HT1080 (cell line): Measurements from ENCODE around the gene JPH3. TPM values are rescaled to one million over a fixed set of nuclear protein-coding genes. Genes with fewer than 3 reads are reported as not detected.

Experiments
- DNase-seq: peaks from one replicate; pipeline ENCODE4 v3.0.0-alpha.2; 2015; ENCODE audit warnings: low read depth
- total RNA-seq: library from RNA; depleted of rRNA; stranded (reverse); fragments of >200 nt; shearing (Covaris generic); gene quantifications from 2 replicates; pipeline ENCODE4 v1.2.3, GENCODE V29; 2014

The JPH3 gene
- total RNA-seq, 1 experiment from 2014 or later, result not detected

DNA sequence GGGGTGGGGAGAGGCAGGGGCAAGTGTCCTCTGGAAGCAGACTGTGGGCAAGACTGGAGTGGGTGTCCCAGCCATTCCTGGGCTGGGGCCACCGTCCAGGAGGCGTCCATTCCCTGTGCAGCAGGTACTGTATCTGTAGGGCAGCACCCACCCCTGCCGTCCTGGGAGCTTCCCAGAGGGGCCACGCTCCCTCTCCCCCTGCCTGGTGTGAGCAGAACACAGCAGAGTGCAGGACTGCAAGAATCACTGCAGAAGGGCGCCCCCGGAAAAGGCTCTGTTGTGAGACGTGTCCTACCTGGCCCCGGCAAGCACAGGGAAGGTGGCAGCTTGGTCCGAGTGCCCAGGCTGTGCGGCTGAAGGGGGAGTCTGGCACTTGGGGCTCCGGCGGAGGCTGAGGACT, 93.2 kb downstream of the JPH3 start:
- no peak for DNase-seq

DNA sequence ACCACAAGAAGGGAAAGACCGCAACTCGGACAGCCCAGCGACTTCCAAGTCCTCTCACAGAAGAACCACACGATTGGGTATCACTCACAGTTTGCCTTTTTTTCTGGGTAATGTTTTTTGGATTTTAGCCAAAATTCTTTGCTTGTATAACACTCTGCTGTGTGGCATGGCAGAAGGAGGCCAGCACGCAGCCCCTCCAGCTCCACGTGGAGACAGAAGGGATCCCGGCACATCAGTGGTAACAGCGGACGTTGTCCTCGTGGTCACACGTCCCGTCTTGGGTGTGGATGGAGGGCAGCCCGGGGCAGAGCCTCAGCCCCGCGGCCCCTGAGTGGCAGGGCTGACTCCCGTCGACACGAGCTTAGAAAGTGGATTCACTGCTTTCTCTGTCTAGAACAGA, 94.4 kb downstream of the JPH3 start:
- no peak for DNase-seq

DNA sequence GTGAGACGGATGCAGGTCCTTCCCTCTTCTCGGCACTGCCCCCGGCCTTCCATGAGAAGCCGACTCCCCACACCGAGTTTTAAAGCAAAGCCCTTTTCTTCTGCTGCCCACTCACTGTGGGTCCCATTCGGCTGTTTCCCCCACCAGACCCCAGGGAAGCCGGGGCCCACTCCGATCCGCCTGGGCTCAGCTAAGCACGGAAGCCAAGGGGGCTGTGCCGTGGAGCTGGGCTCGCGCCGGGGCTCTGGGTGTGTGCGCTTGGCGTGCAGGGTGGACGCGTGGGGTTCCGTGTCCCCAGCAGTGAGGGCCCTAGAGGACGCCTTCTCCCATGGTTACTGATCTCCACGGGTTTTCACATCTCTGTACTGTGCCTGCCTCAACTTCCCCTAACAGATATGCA, 94.9 kb downstream of the JPH3 start:
- DNase-seq, result no peak

DNA sequence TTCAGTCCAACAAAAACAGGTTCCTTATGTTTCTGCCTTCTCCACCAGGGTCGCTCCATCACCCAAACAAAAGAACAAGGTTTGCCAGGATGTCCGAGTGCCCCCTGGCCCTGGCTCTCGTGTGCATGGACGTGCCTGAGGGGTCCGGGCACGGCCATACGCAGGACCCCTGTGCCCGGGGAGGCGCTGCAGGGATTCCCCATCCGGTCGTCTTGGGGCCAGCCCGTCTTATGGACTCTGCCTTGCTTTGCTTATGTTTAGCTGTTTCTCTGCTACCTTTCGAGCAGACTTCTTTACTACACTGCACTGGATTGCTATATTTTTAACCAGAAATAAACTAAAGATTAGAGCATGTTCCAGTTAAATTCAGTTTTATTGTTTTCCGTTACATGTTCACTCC, 95.5 kb downstream of the JPH3 start:
- no peak for DNase-seq

DNA sequence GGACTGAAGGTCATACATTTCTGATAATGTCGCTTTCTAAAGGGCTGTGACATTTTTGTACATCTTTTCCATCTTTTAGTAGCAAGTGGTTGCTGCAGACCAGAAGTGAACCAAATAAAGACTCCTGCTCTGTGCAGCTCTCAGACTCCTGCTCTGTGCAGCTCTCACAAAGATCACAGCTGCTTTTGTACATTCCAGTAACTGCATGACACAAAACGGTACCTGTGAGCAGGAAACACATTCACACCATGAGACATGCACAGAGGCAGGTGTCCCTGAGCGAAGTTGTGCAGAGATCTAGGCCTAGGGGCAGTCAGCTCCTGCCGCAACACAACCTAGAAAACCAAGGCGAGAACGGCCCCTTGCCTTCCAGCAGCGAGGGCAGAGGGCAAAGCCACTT, 95.9 kb downstream of the JPH3 start:
- DNase-seq, result no peak

DNA sequence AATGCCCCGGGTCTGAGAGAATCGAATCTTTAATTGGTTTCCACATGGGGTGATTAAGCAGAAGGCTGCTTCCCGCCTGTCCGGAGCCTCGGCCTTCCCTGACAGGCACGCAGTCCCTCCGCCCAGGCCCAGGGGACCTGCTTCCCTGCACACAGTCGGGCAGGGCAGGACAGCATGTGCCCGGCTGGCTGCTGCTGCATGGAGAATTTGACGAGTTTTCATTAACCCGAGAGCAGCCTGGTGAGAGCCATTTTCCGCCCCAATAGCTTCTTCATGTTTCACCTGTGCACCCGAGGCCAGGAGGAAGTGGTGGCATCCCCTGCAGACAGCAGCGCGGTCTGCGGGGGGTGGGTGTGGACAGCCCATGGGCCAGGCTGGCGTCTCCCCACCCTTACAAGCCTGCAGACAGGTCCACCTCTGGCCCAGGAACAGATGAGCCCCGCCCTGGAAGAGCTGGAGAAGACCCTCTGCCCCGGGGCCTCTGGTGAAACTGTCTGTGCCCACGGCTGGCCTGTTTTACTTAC, 96.4 kb downstream of the JPH3 start:
- no peak for DNase-seq

DNA sequence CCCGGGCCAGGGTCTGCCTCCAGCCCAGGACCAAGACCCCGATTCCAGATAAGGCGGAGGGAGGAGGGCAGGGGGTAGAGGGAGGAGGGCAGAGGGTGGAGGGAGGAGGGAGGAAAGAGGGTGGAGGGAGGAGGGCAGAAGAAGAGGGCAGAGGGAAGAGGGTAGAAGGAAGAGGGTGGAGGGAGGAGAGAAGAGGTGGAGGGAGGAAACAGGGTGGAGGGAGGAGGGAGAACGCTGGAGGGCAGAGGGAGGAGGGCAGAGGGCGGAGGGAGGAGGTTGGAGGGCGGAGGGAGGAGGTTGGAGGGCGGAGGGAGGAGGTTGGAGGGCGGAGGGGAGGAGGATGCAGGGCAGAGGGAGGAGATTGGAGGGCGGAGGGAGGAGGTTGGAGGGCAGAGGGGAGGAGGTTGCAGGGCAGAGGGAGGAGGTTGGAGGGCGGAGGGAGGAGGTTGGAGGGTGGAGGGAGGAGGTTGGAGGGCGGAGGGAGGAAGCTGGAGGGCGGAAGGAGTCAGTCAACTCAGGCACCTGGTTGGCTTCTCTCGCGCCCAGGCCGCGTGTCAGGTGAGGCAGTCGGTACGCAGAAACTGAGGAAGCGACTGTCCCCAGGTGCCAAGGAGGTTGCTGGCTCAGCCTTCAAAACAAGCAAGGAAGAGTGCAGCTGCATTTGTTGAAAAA, 98.2 kb downstream of the JPH3 start:
- DNase-seq, result no peak

DNA sequence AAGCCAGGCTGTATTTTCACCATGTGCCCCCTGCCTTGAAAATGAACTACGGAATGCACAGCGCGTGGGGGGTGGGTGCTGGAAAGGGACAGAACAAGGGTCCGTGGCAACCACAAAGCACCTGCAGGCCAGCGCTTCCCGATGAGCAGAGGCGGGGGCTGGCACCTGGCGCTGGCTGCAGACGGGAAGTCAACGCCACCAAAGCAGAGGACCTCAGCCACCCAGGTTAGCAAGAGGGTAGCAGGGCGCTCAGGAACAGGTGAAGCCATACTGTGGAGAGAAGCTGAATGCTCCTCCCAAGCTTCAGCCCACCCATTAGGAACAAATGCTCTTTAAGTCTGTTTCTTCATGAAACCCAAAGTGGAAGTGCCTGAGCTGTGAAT, 98.8 kb downstream of the JPH3 start:
- no peak for DNase-seq

DNA sequence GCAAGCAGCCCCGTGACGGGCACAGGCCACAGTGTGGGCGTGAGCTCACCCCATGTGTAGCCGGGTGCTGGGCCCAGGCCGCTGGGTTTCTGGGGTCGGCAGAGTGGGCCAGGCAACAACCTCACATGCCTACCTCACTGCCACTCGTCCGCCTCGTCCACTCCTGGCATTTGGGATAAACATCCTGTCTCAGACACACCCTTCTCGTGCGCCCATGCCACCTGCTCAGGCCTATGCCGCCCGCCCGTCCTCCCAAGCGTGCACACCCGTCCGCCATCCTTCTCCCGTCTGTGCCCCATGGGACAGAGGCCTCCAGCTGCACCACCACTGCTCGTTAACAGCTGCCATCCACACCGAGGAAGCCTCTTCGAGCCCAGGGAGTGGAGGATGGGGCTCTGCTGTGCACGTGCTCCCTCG, 99.2 kb downstream of the JPH3 start:
- no peak for DNase-seq

DNA sequence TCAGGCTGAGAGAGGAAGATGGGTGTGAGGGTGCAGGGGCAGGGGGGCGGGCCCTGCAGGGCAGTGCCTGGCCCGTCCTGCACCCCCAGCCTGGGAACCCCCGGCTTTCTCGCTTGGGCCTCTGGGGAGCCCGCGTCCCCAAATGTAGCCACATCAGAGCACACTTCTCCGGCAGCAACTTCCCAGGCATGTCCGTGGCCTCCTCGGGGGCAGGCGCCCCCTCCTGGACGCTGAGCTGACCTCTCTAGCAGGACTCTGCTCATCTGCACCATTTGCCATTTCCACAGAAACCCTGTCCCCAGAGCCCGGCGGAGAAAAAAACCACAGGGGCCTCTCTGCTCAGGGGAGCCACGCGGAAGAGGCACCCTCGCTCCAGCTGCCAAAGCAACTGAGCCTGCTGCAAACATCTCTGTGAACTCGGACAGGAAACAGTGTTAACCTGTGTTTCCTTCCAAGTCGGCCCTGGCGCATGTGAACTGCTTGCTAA, 100.1 kb downstream of the JPH3 start:
- no peak for DNase-seq

DNA sequence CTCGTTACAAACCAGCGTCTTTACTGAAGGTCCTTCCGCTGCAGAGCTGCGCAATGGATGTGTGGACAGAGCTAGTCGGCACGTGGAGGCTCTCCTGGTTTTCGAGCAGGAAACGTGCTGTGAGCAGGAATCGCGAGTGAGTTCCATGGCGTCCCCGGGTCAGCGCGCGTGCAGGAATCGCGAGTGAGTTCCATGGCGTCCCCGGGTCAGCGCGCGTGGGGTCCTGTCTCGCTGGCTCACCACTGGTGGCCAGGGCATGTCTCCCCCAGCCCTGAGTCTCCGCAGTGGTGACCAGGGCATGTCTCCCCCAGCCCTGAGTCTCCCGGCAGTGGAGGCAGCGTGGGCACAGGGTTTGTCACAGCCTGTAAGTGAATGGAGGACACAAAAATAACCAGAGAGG, 100.8 kb downstream of the JPH3 start:
- DNase-seq, result no peak

DNA sequence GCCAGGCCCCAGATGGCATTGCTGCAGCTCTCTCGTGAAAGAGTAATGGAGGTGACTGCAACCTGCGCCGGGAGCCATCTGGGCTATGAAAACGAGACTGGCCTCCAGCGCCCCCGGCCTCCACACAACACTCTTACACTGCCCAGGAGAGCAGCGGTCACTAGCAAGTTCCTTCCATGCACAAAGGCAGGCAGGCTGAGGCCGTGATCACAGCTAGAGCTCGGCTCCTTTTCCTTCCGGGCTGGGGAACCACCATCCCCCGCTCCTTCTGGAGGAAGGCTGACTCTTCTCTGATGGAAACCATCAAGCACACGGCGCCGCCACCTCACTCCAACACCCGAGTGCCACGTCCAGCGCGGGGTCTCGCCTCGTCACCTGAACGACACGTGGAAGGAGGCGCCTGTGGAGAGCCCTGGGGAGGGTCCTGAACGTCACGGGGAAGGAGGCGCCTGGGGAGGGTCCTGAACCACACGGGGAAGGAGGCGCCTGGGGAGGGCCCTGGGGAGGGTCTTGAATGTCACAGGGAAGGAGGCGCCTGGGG, 101.6 kb downstream of the JPH3 start:
- no peak for DNase-seq

DNA sequence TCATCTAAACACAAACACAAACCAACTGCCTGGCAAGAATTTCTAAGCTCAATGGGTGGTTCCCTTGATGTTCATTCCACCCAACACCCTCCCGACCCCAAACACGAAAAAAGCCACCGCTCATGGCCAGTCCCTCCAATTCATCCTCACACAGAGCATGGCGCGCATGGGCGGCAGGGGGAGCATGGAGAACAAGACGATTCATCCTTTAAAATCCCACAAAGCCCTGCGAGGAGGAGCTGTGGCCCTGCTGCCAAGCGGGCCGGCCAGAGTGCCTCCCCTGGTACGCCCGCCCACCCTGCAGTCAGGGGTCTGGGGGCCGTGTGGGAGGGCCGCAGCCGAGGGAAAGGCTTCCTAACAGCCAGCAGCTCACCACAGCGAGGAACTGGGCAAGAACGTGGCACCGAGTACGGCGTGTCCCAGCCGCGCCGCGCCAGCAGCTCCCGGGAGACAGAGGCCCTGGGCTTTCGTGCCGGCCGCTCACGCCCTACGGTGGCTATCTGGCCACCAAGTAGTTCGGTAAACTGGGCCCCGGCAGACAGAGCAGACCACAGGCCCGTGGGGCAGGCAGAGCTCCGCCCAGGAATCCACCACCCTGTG, 102.5 kb downstream of the JPH3 start:
- no peak for DNase-seq

DNA sequence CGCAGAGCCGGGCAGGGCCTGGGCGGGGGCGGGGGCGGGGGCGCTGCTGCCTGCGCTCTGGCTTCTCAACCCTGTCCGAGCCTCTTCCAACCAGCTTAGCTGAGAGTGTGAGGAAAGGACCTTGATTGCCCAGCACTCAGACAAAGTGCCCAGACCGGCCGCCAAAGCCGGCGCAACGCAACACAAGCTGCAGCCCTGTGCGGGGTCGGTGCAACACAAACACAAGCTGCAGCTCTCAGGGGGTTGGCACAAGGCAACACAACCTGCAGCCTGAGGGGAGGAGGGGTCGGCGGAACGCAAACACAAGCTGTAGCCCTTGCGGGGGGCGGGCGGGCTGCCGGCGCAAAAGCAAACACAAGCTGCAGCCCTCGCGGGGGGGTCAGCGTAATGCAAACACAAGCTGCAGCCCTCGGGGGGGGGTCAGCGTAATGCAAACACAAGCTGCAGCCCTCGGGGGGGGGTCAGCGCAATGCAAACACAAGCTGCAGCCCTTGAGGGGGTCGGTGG, 103.5 kb downstream of the JPH3 start:
- DNase-seq, result no peak

DNA sequence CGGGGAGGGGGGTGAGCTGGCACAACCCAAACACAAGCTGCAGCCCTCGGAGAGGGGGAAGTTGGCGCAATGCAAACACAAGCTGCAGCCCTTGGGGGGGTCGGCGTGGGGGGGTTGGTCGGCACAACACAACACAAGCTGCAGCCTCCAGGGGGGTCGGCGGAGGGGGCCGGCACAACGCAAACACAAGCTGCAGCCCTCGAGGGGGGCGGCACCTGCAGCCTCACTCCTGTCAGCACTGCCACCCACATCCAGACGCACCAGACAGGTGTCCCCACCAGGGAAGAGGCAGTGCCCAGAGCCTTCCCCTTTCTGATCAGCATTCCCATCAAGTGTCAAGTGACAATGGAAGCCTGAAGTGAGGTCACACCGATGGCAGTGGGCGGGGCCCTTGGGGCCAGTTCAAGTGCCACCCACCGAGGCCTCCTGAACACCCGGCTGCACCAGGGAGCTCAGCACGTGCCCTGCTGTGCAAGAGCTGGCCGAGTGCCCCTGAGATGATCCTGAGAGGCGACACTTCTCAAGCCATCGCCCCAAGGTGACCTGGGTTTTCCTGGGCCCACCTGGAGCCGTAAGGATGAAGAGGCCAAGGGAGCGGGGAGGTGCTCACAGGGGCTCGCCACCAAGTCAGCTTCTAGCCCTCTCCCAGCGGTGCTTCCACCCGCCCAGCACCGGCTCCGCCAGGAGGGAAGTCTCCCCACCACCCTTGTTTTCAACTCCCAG, 104.1 kb downstream of the JPH3 start:
- no peak for DNase-seq

DNA sequence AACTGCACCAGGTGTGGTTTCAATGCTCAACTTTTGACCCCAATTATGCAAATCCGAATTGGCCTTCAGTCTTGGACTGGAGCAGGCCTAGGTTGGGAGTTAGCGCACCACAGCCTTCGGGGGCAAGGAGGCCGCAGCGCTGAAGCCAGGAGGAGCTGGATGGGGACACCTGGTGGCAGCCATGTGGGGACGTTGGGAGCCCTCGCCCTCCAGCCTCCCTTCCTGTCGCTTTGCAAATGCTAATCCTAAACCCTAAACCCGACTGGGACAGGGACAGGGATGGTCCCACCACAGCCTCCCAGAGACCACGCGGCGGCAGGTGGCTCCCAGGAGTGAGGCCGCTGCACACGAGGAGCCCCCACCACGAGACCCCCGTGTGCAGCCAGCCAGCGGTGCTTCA, 104.8 kb downstream of the JPH3 start:
- DNase-seq, result no peak

DNA sequence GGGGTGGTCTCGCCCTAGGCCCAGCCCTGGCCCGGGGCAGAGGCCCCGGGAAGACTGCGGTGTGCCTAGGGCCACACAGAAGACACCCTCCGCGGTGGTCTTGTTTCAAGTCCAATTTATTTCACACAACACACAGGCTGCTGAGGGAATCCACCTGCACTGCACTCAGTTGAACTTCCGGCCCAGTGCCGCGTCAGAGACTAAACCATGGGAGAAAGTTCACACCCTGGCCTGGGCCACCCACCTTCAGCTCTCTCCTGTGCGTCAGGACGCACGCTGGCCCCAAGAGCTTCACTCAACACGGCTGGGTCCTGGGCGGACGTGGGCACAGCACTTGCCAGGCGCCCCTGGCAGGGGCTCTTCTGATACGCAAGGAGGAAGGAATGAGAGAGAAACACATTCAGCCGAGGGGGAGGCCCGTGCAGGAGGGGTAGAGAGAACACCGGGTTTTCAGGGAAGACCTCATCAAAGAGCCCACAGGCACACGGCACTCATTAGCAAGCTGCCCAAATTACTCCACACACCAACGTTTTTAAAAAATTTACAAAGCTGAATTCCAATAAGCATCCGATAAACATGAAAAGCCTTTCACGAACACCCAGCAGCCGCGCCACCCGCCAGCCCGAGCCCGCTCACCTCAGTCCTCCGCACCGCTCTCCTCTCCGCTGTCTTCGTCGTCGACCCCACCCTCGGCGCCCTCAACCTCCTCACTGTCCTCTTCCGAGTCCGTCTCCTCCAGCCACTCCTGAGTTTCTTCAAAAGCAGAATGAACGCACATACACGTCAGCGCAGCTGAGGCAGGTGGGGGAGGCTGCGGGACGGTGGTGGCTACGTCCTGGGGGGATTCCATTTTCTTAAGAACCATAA, 105.6 kb downstream of the JPH3 start:
- DNase-seq, result no peak

DNA sequence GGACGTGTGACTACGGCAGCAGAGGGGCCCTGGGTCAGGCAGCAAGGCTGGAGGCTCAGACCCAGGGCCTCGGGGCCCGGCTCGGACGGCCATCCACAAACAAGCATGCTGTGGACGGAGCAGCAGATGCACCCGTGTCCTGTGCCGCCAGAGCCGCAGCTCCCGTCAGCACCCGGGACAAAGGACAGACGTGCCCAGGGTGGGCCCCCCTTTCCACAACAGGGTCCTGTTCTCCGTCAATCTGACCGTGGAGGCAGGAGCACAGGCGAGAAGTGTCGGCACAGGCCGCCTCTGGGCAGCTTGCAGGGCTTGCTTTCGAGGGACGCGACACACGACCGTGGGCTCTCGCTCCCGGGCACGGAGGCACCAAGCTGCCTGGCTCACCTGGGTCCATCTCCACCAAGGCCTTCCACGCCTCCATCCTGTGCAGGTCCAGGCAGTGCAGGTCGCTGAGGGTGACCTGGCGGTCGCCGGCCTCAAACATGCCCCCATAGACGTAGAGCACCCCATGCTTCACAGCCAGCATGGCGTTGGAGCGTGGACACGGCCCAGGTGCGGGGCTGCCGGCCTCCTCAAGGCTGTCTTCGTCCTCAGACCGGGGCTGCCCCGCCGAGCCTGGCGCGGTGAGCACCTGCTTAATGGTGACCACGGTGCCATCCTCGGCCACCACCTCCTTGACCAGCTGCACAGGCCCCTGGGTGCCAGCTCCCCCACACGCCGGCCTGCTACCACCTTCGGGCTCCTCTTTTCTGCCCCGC, 106.8 kb downstream of the JPH3 start:
- DNase-seq, result no peak

DNA sequence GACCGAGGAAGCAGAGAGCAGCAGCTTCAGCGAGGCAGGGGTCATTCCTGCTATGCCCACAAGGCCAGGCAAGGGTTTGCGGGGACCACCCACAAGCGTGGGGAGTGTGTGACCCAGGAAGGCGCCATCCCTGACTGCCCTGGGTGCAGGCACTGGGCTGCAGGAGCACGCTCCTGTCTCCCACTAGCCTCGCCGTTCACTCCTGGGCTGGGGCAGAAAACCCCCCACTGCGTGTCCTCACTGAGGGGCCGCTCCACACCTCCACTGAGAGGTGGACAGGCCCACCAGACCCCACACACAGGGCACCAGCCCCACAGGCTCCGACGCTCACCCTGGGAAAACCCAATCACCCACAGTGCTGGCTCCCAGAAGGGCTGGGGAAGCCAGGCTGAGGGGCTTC, 107.4 kb downstream of the JPH3 start:
- no peak for DNase-seq

DNA sequence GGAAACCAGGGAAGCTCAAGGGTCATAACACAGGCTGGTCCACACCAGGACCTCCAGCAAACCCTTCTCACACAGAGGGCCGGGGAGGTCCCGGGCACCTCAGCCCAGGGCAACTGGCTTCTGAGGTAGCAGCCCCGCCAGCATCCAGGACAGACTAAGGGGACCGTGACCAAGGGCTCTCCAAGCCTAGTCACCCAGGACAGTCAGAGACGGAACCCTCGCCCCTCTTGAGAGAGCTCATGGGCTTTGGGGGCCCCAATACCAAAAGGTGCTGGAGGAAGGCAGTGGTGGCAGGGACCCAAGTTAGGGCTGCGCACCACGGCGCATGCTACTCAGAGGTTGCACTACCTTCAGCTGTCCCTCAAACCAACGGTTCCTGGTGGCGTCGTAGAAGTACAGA, 108.6 kb downstream of the JPH3 start:
- no peak for DNase-seq
